AG04449 (cell line): Measurements from ENCODE around the gene CFAP221.

Experiments used
- CTCF ChIA-PET: fragments of 350-600 bp; formaldehyde crosslinking; extraction: SDS; loops from one replicate; lab custom pipeline; 2021; ENCODE audit warnings: antibody characterized with exemption; lab: Yijun Ruan, JAX
- POLR2A ChIA-PET: fragments of 400-600, 350-600 bp; formaldehyde crosslinking; extraction: SDS; loops from one replicate; lab custom pipeline; 2020; ENCODE audit warnings: antibody characterized with exemption, inconsistent platforms; lab: Yijun Ruan, JAX
- DNase-seq: peaks from one replicate; pipeline ENCODE4 v3.0.0-alpha.2; 2010; ENCODE audit warnings: low read depth, low spot score
- H3K4me3 ChIP-seq: 2 replicates; pipeline ENCODE4 v1.5.1; 2011; ENCODE audit warnings: low read depth, mild to moderate bottlenecking, control low read depth, low read length
- CTCF ChIP-seq: IDR thresholded peaks from one replicate; pipeline ENCODE4 v1.5.1; 2011; ENCODE audit warnings: mild to moderate bottlenecking, moderate library complexity, low read length, control low read depth, inconsistent platforms; ENCODE audit not compliant: insufficient read depth; ENCODE audit errors: missing control alignments

Gene CFAP221

DNA sequence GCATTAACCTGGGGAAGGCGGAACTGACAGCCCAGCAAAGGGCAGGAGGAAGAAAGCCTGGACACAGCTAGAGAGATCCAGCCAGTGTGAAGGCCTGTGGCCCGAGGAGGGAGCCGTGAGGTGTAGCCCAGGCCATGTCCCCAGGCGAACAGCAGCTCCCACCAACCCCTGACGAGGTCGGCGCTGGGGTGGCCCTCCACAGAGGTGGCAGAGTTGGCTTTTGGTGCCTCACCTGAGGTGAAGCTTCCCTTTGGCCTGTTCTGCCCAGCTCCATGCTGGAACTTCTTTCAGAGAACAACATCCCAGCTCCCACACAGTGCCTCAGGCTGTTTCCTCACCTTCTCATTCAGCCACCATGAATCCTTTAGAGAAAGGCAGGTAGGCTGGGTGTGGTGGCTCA is 148.1 kb downstream of the CFAP221 start:
- ChIA-PET CTCF (interaction anchor here (1.0 to 1.3 kb wide), 2 partner anchors 10 to 14 kb away, joined by 4 read pairs; no protein-coding TSS in a partner anchor), POLR2A (no interaction called here)
- no peak for TF ChIP-seq CTCF
- no peak overlapping the region for H3K4me3 ChIP-seq
- no peak for DNase-seq

DNA sequence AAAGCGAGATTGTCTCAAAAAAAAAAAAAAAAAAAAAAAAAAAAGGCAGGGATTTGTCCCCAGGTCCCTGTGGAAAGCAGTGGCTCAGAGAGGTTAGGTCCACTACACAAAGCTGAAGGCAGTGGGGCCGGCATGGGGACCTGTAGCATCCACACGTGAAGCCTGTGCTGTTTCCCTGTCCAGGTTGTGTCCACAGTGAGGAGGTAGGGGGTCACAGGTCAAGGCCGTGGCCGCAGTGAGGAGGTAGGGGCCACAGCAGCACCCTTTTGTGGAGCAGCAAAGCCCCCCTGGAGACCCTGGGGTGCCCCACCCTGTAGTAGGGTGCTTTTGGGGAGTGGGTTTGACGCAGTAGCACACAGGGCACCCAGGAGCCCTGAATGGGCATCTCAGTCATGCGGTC is 148.7 kb downstream of the CFAP221 start:
- no peak overlapping the region for H3K4me3 ChIP-seq
- DNase-seq, result no peak
- ChIA-PET CTCF (interaction anchor here (0.7 to 1.7 kb wide), 4 partner anchors 9 to 14 kb away, joined by 4 read pairs; no protein-coding TSS in a partner anchor), POLR2A (no interaction called here)
- TF ChIP-seq CTCF, result no peak

DNA sequence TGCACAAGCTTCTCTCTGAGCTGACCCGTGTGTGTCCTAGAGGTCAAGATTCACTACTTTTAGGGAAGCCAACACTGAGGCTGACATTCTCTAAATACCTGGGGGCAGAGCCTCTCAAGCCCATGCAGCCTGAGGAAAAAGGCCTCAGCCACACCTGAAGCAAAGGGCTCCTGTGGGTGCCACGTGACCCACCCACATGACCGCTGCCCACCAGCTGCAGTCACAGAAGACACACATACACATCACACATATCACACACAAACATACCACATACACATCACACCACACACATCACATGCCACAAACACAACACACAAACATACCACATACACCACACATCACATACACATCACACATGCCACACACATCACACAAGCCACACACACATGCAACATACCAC is 149.3 kb downstream of the CFAP221 start:
- no peak for TF ChIP-seq CTCF
- CTCF ChIA-PET, result interaction anchor here (1.7 kb wide), 1 partner anchor 9 kb away, joined by 4 read pairs; no protein-coding TSS in a partner anchor
- no peak for DNase-seq
- no peak overlapping the region for H3K4me3 ChIP-seq
- POLR2A ChIA-PET, result no interaction called here

- CTCF ChIA-PET, result interaction anchor here (1.7 kb wide), 1 partner anchor 10 kb away, joined by 4 read pairs; no protein-coding TSS in a partner anchor
Observed at GRCh38 chr2:119693967-119694366, 149.7 kb downstream of the CFAP221 start.

GRCh38 chr2:119694470-119694844 is 150.2 kb downstream of the CFAP221 start:
- ChIA-PET POLR2A (interaction anchor here (0.9 kb wide), 1 partner anchor 16 kb away, joined by 5 read pairs; the partner anchor contains the start of gene TMEM177), CTCF (interaction anchor here (0.9 to 1.7 kb wide), 5 partner anchors 9 to 415 kb away, joined by 3 to 6 read pairs (median 3); no protein-coding TSS in a partner anchor)
- H3K4me3 ChIP-seq, result no peak overlapping the region
- DNase-seq, result no peak
- TF ChIP-seq CTCF, result no peak

More at GRCh38 chr2:119693967-119694366, 149.7 kb downstream of the CFAP221 start:
- POLR2A ChIA-PET, result no interaction called here
- DNase-seq, result no peak
- TF ChIP-seq CTCF, result no peak
- no peak overlapping the region for H3K4me3 ChIP-seq

- H3K4me3 ChIP-seq, result peak overlapping the region; percentile 27
- DNase-seq, result no peak
- ChIA-PET POLR2A (interaction anchor here (0.9 kb wide), 1 partner anchor 16 kb away, joined by 5 read pairs; the partner anchor contains the start of gene TMEM177), CTCF (interaction anchor here (0.9 to 1.7 kb wide), 6 partner anchors 8 to 415 kb away, joined by 3 to 6 read pairs (median 3); no protein-coding TSS in a partner anchor)
- TF ChIP-seq CTCF, result no peak
Observed at GRCh38 chr2:119694845-119695521, 150.7 kb downstream of the CFAP221 start.
